ENCODE measurements around the gene WDR5. TPM values are rescaled to one million over a fixed set of nuclear protein-coding genes. Genes with fewer than 3 reads are reported as not detected.

WDR5 gene
- total RNA-seq, 1 experiment from 2014 or later: 51.7 TPM

GRCh38 chr9:134193912-134194535 lies 58.1 kb downstream of the WDR5 start:
- CTCF ChIA-PET: no interaction called here

GRCh38 chr9:134195558-134195957 lies 59.7 kb downstream of the WDR5 start:
- no peaks in the 10 kb centered on the region for H3K4me1 ChIP-seq
- no peak for DNase-seq
- no peaks in the 10 kb centered on the region for H3K36me3 ChIP-seq (ENCODE audit: control insufficient read depth, insufficient read depth, low read length)
- H3K4me1 Mint-ChIP-seq (ENCODE audit: low read depth, unreplicated experiment): no peaks in the 10 kb centered on the region
- ChIA-PET POLR2A (no interaction called here), CTCF (no interaction called here)
- no peak overlapping the region for H3K27ac Mint-ChIP-seq (ENCODE audit: unreplicated experiment)
- intact Hi-C loops (cut with micrococcal nuclease; ENCODE audit: unreplicated experiment): no loop called here
- peaks cover 7% of the 10 kb centered on the region for H3K27me3 Mint-ChIP-seq (ENCODE audit: insufficient read depth, unreplicated experiment)
- TF ChIP-seq CTCF (IDR thresholded peaks at IDR 0.05; ENCODE audit: insufficient read depth in 1 of 2, low read depth in 1 of 2, low read length in 1 of 2, severe bottlenecking in 1 of 2, unreplicated experiment in 1 of 2): no peak
- no peaks in the 10 kb centered on the region for H3K9me3 ChIP-seq
- no peaks in the 10 kb centered on the region for H3K27me3 ChIP-seq (replicated peaks; ENCODE audit: control insufficient read depth, insufficient read depth, low read length)
- H3K4me3 ChIP-seq (ENCODE audit: low read depth, low read length): no peak overlapping the region
- no peak overlapping the region for H3K4me3 Mint-ChIP-seq (ENCODE audit: unreplicated experiment)
- H3K9me3 Mint-ChIP-seq (ENCODE audit: unreplicated experiment): no peaks in the 10 kb centered on the region
- no peaks in the 10 kb centered on the region for H3K36me3 Mint-ChIP-seq (ENCODE audit: insufficient read depth, unreplicated experiment)
- BruUV-seq (replicated peaks): no TSS peak

More at GRCh38 chr9:134193912-134194535, 58.1 kb downstream of the WDR5 start:
- Histone ChIP-seq H3K27me3 (replicated peaks; ENCODE audit: control insufficient read depth, insufficient read depth, low read length) (no peaks in the 10 kb centered on the region), H3K9me3 (no peaks in the 10 kb centered on the region), H3K36me3 (ENCODE audit: control insufficient read depth, insufficient read depth, low read length) (no peaks in the 10 kb centered on the region), H3K4me1 (no peaks in the 10 kb centered on the region), H3K4me3 (ENCODE audit: low read depth, low read length) (no peak overlapping the region)
- Mint-ChIP-seq H3K4me3 (ENCODE audit: unreplicated experiment) (no peak overlapping the region), H3K27ac (ENCODE audit: unreplicated experiment) (no peak overlapping the region), H3K4me1 (ENCODE audit: low read depth, unreplicated experiment) (no peaks in the 10 kb centered on the region), H3K27me3 (ENCODE audit: insufficient read depth, unreplicated experiment) (peaks cover 7% of the 10 kb centered on the region), H3K9me3 (ENCODE audit: unreplicated experiment) (no peaks in the 10 kb centered on the region), H3K36me3 (ENCODE audit: insufficient read depth, unreplicated experiment) (no peaks in the 10 kb centered on the region)
- no peak for DNase-seq
- intact Hi-C loops (cut with micrococcal nuclease; ENCODE audit: unreplicated experiment): no loop called here
- POLR2A ChIA-PET: no interaction called here
- no peak for TF ChIP-seq CTCF (IDR thresholded peaks at IDR 0.05; ENCODE audit: insufficient read depth in 1 of 2, low read depth in 1 of 2, low read length in 1 of 2, severe bottlenecking in 1 of 2, unreplicated experiment in 1 of 2)
- no TSS peak for BruUV-seq (replicated peaks)

GRCh38 chr9:134196911-134197310 lies 61.0 kb downstream of the WDR5 start:
- peaks cover 5% of the 10 kb centered on the region for H3K27me3 Mint-ChIP-seq (ENCODE audit: insufficient read depth, unreplicated experiment)
- no peaks in the 10 kb centered on the region for H3K36me3 Mint-ChIP-seq (ENCODE audit: insufficient read depth, unreplicated experiment)
- no peak overlapping the region for H3K4me3 Mint-ChIP-seq (ENCODE audit: unreplicated experiment)
- H3K27me3 ChIP-seq (replicated peaks; ENCODE audit: control insufficient read depth, insufficient read depth, low read length): no peaks in the 10 kb centered on the region
- H3K9me3 Mint-ChIP-seq (ENCODE audit: unreplicated experiment): no peaks in the 10 kb centered on the region
- H3K4me1 Mint-ChIP-seq (ENCODE audit: low read depth, unreplicated experiment): no peaks in the 10 kb centered on the region
- CTCF ChIA-PET: no interaction called here
- no peak for DNase-seq
- H3K9me3 ChIP-seq: no peaks in the 10 kb centered on the region
- no peak overlapping the region for H3K27ac Mint-ChIP-seq (ENCODE audit: unreplicated experiment)
- POLR2A ChIA-PET: no interaction called here
- H3K4me1 ChIP-seq: no peaks in the 10 kb centered on the region
- intact Hi-C loops (cut with micrococcal nuclease; ENCODE audit: unreplicated experiment): no loop called here
- no TSS peak for BruUV-seq (replicated peaks)
- H3K36me3 ChIP-seq (ENCODE audit: control insufficient read depth, insufficient read depth, low read length): no peaks in the 10 kb centered on the region
- no peak overlapping the region for H3K4me3 ChIP-seq (ENCODE audit: low read depth, low read length)
- no peak for TF ChIP-seq CTCF (IDR thresholded peaks at IDR 0.05; ENCODE audit: insufficient read depth in 1 of 2, low read depth in 1 of 2, low read length in 1 of 2, severe bottlenecking in 1 of 2, unreplicated experiment in 1 of 2)

Data from Caco-2 (cell line).